ENCODE results near the gene IL19.

DNA sequence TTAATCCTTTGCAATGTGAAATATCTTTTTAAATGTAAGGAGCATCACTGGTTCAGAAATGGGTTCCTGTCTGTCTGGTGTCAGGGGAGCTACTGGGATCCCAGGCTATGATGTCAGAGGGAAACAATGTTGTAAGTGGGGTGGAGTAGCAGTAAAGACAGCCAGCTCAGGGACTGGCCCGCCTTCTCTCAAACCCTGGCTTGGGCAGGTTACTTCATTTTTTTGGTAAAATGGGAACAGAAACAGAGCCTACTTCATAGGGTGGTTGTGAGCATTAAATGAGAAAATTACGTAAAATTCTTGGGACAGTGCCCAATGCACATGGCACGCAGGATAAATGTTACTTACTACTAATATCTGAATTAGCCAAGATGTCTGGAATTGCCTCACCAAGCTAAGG, 64.1 kb downstream of the IL19 start:
- TF ChIP-seq, protein P1, sequence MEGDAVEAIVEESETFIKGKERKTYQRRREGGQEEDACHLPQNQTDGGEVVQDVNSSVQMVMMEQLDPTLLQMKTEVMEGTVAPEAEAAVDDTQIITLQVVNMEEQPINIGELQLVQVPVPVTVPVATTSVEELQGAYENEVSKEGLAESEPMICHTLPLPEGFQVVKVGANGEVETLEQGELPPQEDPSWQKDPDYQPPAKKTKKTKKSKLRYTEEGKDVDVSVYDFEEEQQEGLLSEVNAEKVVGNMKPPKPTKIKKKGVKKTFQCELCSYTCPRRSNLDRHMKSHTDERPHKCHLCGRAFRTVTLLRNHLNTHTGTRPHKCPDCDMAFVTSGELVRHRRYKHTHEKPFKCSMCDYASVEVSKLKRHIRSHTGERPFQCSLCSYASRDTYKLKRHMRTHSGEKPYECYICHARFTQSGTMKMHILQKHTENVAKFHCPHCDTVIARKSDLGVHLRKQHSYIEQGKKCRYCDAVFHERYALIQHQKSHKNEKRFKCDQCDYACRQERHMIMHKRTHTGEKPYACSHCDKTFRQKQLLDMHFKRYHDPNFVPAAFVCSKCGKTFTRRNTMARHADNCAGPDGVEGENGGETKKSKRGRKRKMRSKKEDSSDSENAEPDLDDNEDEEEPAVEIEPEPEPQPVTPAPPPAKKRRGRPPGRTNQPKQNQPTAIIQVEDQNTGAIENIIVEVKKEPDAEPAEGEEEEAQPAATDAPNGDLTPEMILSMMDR (IDR thresholded peaks at IDR 0.05; ENCODE audit: low read depth, low read length), result no peak
- TF ChIP-seq POLR2A (IDR thresholded peaks at IDR 0.05; ENCODE audit: extremely low read depth, insufficient read length), result no peak
- no peak for TF ChIP-seq MYC (IDR thresholded peaks at IDR 0.05; ENCODE audit: low read depth, low read length)

All from NB4 (cell line).